ENCODE results near the gene PLA2G2A. TPM values are rescaled to one million over a fixed set of nuclear protein-coding genes. Genes with fewer than 3 reads are reported as not detected.

PLA2G2A gene
- total RNA-seq, 1 experiment from 2014 or later = not detected

GRCh38 chr1:19980314-19980713 lies 896 bp upstream of the PLA2G2A start:
- Histone ChIP-seq H3K4me2 (ENCODE audit: low read depth, low read length, poor library complexity, severe bottlenecking) (no peak overlapping the region), H3K4me3 (ENCODE audit: low read length) (no peak overlapping the region), H3K27ac (ENCODE audit: low read length) (no peak overlapping the region), H3K9me3 (ENCODE audit: low read length) (no peaks in the 10 kb centered on the region), H3K79me2 (ENCODE audit: low read length) (no peaks in the 10 kb centered on the region), H3K9me2 (replicated peaks; ENCODE audit: insufficient read depth, low read length) (no peaks in the 10 kb centered on the region), H3K4me1 (ENCODE audit: low read length) (no peaks in the 10 kb centered on the region), H3K27me3 (ENCODE audit: low read length) (no peaks in the 10 kb centered on the region), H3K9ac (ENCODE audit: low read length) (no peak overlapping the region), H3K36me3 (ENCODE audit: insufficient read depth, low read length) (no peaks in the 10 kb centered on the region), H4K20me1 (ENCODE audit: insufficient read depth, low read depth, low read length) (no peaks in the 10 kb centered on the region), H2AFZ (ENCODE audit: low read length) (no peak overlapping the region)
- no peak for DNase-seq

- H3K9me2 ChIP-seq (replicated peaks; ENCODE audit: insufficient read depth, low read length) = no peaks in the 10 kb centered on the region
- H3K9me3 ChIP-seq (ENCODE audit: low read length) = no peaks in the 10 kb centered on the region
- H3K27me3 ChIP-seq (ENCODE audit: low read length) = no peaks in the 10 kb centered on the region
- no peaks in the 10 kb centered on the region for H4K20me1 ChIP-seq (ENCODE audit: insufficient read depth, low read depth, low read length)
- H3K4me2 ChIP-seq (ENCODE audit: low read depth, low read length, poor library complexity, severe bottlenecking) = no peak overlapping the region
- no peak overlapping the region for H2AFZ ChIP-seq (ENCODE audit: low read length)
- H3K79me2 ChIP-seq (ENCODE audit: low read length) = no peaks in the 10 kb centered on the region
- no peak overlapping the region for H3K27ac ChIP-seq (ENCODE audit: low read length)
- no peaks in the 10 kb centered on the region for H3K36me3 ChIP-seq (ENCODE audit: insufficient read depth, low read length)
- H3K4me1 ChIP-seq (ENCODE audit: low read length) = no peaks in the 10 kb centered on the region
- no peak for DNase-seq
- H3K4me3 ChIP-seq (ENCODE audit: low read length) = no peak overlapping the region
- H3K9ac ChIP-seq (ENCODE audit: low read length) = no peak overlapping the region
Observed at GRCh38 chr1:19978143-19978542, 1.3 kb downstream of the PLA2G2A start.

- H2AFZ ChIP-seq (ENCODE audit: low read length) = no peak overlapping the region
- no peaks in the 10 kb centered on the region for H3K79me2 ChIP-seq (ENCODE audit: low read length)
- H3K4me2 ChIP-seq (ENCODE audit: low read depth, low read length, poor library complexity, severe bottlenecking) = no peak overlapping the region
- no peak overlapping the region for H3K9ac ChIP-seq (ENCODE audit: low read length)
- H3K4me3 ChIP-seq (ENCODE audit: low read length) = no peak overlapping the region
- H3K36me3 ChIP-seq (ENCODE audit: insufficient read depth, low read length) = no peaks in the 10 kb centered on the region
- no peaks in the 10 kb centered on the region for H3K9me3 ChIP-seq (ENCODE audit: low read length)
- H3K27ac ChIP-seq (ENCODE audit: low read length) = no peak overlapping the region
- H3K4me1 ChIP-seq (ENCODE audit: low read length) = no peaks in the 10 kb centered on the region
- DNase-seq = no peak
- no peaks in the 10 kb centered on the region for H4K20me1 ChIP-seq (ENCODE audit: insufficient read depth, low read depth, low read length)
- no peaks in the 10 kb centered on the region for H3K27me3 ChIP-seq (ENCODE audit: low read length)
- H3K9me2 ChIP-seq (replicated peaks; ENCODE audit: insufficient read depth, low read length) = no peaks in the 10 kb centered on the region
Observed at GRCh38 chr1:19976317-19977003, 3.0 kb downstream of the PLA2G2A start.

- Histone ChIP-seq H3K9me2 (replicated peaks; ENCODE audit: insufficient read depth, low read length) (no peaks in the 10 kb centered on the region), H3K36me3 (ENCODE audit: insufficient read depth, low read length) (no peaks in the 10 kb centered on the region), H4K20me1 (ENCODE audit: insufficient read depth, low read depth, low read length) (no peaks in the 10 kb centered on the region), H3K79me2 (ENCODE audit: low read length) (no peaks in the 10 kb centered on the region), H3K27ac (ENCODE audit: low read length) (no peak overlapping the region), H2AFZ (ENCODE audit: low read length) (no peak overlapping the region), H3K27me3 (ENCODE audit: low read length) (no peaks in the 10 kb centered on the region), H3K4me2 (ENCODE audit: low read depth, low read length, poor library complexity, severe bottlenecking) (no peak overlapping the region), H3K9me3 (ENCODE audit: low read length) (no peaks in the 10 kb centered on the region), H3K9ac (ENCODE audit: low read length) (no peak overlapping the region), H3K4me1 (ENCODE audit: low read length) (no peaks in the 10 kb centered on the region), H3K4me3 (ENCODE audit: low read length) (no peak overlapping the region)
- DNase-seq = no peak
Observed at GRCh38 chr1:19975423-19976193, 3.8 kb downstream of the PLA2G2A start.

- Histone ChIP-seq H3K4me1 (ENCODE audit: low read length) (no peaks in the 10 kb centered on the region), H3K27me3 (ENCODE audit: low read length) (no peaks in the 10 kb centered on the region), H3K9me3 (ENCODE audit: low read length) (no peaks in the 10 kb centered on the region), H2AFZ (ENCODE audit: low read length) (no peak overlapping the region), H3K4me2 (ENCODE audit: low read depth, low read length, poor library complexity, severe bottlenecking) (no peak overlapping the region), H3K9me2 (replicated peaks; ENCODE audit: insufficient read depth, low read length) (no peaks in the 10 kb centered on the region), H3K4me3 (ENCODE audit: low read length) (no peak overlapping the region), H3K36me3 (ENCODE audit: insufficient read depth, low read length) (no peaks in the 10 kb centered on the region), H3K9ac (ENCODE audit: low read length) (no peak overlapping the region), H4K20me1 (ENCODE audit: insufficient read depth, low read depth, low read length) (no peaks in the 10 kb centered on the region), H3K79me2 (ENCODE audit: low read length) (no peaks in the 10 kb centered on the region), H3K27ac (ENCODE audit: low read length) (no peak overlapping the region)
- DNase-seq = peak; percentile 47
Observed at GRCh38 chr1:19974822-19975416, 4.5 kb downstream of the PLA2G2A start.

- DNase-seq = no peak
- H3K4me3 ChIP-seq (ENCODE audit: low read length) = no peak overlapping the region
- no peak overlapping the region for H3K4me2 ChIP-seq (ENCODE audit: low read depth, low read length, poor library complexity, severe bottlenecking)
- no peaks in the 10 kb centered on the region for H3K4me1 ChIP-seq (ENCODE audit: low read length)
- H3K9ac ChIP-seq (ENCODE audit: low read length) = no peak overlapping the region
- H4K20me1 ChIP-seq (ENCODE audit: insufficient read depth, low read depth, low read length) = no peaks in the 10 kb centered on the region
- H3K9me2 ChIP-seq (replicated peaks; ENCODE audit: insufficient read depth, low read length) = no peaks in the 10 kb centered on the region
- no peaks in the 10 kb centered on the region for H3K9me3 ChIP-seq (ENCODE audit: low read length)
- no peak overlapping the region for H2AFZ ChIP-seq (ENCODE audit: low read length)
- no peaks in the 10 kb centered on the region for H3K36me3 ChIP-seq (ENCODE audit: insufficient read depth, low read length)
- no peaks in the 10 kb centered on the region for H3K79me2 ChIP-seq (ENCODE audit: low read length)
- no peak overlapping the region for H3K27ac ChIP-seq (ENCODE audit: low read length)
- no peaks in the 10 kb centered on the region for H3K27me3 ChIP-seq (ENCODE audit: low read length)
Observed at GRCh38 chr1:19973616-19974015, 5.8 kb downstream of the PLA2G2A start.

- H4K20me1 ChIP-seq (ENCODE audit: insufficient read depth, low read depth, low read length) = no peaks in the 10 kb centered on the region
- H3K4me2 ChIP-seq (ENCODE audit: low read depth, low read length, poor library complexity, severe bottlenecking) = no peak overlapping the region
- H3K36me3 ChIP-seq (ENCODE audit: insufficient read depth, low read length) = no peaks in the 10 kb centered on the region
- no peaks in the 10 kb centered on the region for H3K4me1 ChIP-seq (ENCODE audit: low read length)
- no peaks in the 10 kb centered on the region for H3K27me3 ChIP-seq (ENCODE audit: low read length)
- no peak overlapping the region for H3K4me3 ChIP-seq (ENCODE audit: low read length)
- no peak for DNase-seq
- H3K79me2 ChIP-seq (ENCODE audit: low read length) = no peaks in the 10 kb centered on the region
- no peaks in the 10 kb centered on the region for H3K9me3 ChIP-seq (ENCODE audit: low read length)
- H2AFZ ChIP-seq (ENCODE audit: low read length) = no peak overlapping the region
- H3K27ac ChIP-seq (ENCODE audit: low read length) = no peak overlapping the region
- H3K9ac ChIP-seq (ENCODE audit: low read length) = no peak overlapping the region
- H3K9me2 ChIP-seq (replicated peaks; ENCODE audit: insufficient read depth, low read length) = no peaks in the 10 kb centered on the region
Observed at GRCh38 chr1:19971664-19972063, 7.8 kb downstream of the PLA2G2A start.

GRCh38 chr1:19969898-19970660 lies 9.3 kb downstream of the PLA2G2A start:
- no peak overlapping the region for H3K9ac ChIP-seq (ENCODE audit: low read length)
- H3K4me3 ChIP-seq (ENCODE audit: low read length) = no peak overlapping the region
- no peaks in the 10 kb centered on the region for H3K36me3 ChIP-seq (ENCODE audit: insufficient read depth, low read length)
- H3K79me2 ChIP-seq (ENCODE audit: low read length) = no peaks in the 10 kb centered on the region
- H2AFZ ChIP-seq (ENCODE audit: low read length) = no peak overlapping the region
- no peaks in the 10 kb centered on the region for H3K27me3 ChIP-seq (ENCODE audit: low read length)
- H3K4me1 ChIP-seq (ENCODE audit: low read length) = no peaks in the 10 kb centered on the region
- no peaks in the 10 kb centered on the region for H3K9me2 ChIP-seq (replicated peaks; ENCODE audit: insufficient read depth, low read length)
- no peak for DNase-seq
- no peaks in the 10 kb centered on the region for H3K9me3 ChIP-seq (ENCODE audit: low read length)
- no peak overlapping the region for H3K27ac ChIP-seq (ENCODE audit: low read length)
- H3K4me2 ChIP-seq (ENCODE audit: low read depth, low read length, poor library complexity, severe bottlenecking) = no peak overlapping the region
- no peaks in the 10 kb centered on the region for H4K20me1 ChIP-seq (ENCODE audit: insufficient read depth, low read depth, low read length)
